H1 (cell line): ENCODE measurements around the gene PTK6. TPM values are rescaled to one million over a fixed set of nuclear protein-coding genes. Genes with fewer than 3 reads are reported as not detected.

Source experiments
- CTCF ChIA-PET: fragments of 300-600 bp; sonication (Branson Sonifier 250); formaldehyde crosslinking; loops from one replicate; lab custom pipeline; 2021; ENCODE audit not compliant: partially characterized antibody; lab: Charles Lee
- POLR2A ChIA-PET: fragments of 300-600 bp; sonication (Branson Sonifier 250); formaldehyde crosslinking; loops from one replicate; lab custom pipeline; 2021; ENCODE audit warnings: inconsistent platforms; ENCODE audit not compliant: partially characterized antibody; lab: Charles Lee
- DNase-seq, 2 experiments: peaks; one replicate each; pipeline versions ENCODE4 v3.0.0 to v3.0.0-alpha.2; 2010 to 2022; ENCODE audit warnings: low spot score in 2 of 2, low read depth in 1 of 2, mixed read lengths in 1 of 2
- FAIRE-seq: peaks from 2 replicates; lab custom pipeline; 2011; peaks lifted over from hg19 to GRCh38; lab: Jason Lieb, UNC
- H2AFZ ChIP-seq: 2 replicates; pipeline ENCODE4 v1.8.1; 2012; ENCODE audit warnings: low read length, inconsistent platforms
- H2AK5ac ChIP-seq: 2 replicates; pipeline ENCODE4 v1.6.1; 2013; ENCODE audit warnings: low read depth, low read length
- H2BK120ac ChIP-seq: replicated peaks from 2 replicates; pipeline ENCODE3; 2013; ENCODE audit warnings: low read depth, low read length, inconsistent platforms
- H2BK12ac ChIP-seq: 2 replicates; pipeline ENCODE4 v1.6.1; 2013; ENCODE audit warnings: low read depth, low read length
- H2BK15ac ChIP-seq: 2 replicates; pipeline ENCODE4 v1.6.1; 2013; ENCODE audit warnings: low read length
- H2BK20ac ChIP-seq: 2 replicates; pipeline ENCODE4 v1.6.1; 2013; ENCODE audit warnings: low read length
- H2BK5ac ChIP-seq: 2 replicates; pipeline ENCODE4 v1.6.1; 2013; ENCODE audit warnings: low read depth, low read length
- H3K14ac ChIP-seq: 2 replicates; pipeline ENCODE4 v1.6.1; 2013; ENCODE audit warnings: inconsistent platforms; ENCODE audit not compliant: insufficient read length
- H3K18ac ChIP-seq: 2 replicates; pipeline ENCODE4 v1.6.1; 2013; ENCODE audit warnings: low read length; ENCODE audit errors: extremely low read depth
- H3K23ac ChIP-seq: 2 replicates; pipeline ENCODE4 v1.6.1; 2013; ENCODE audit warnings: inconsistent platforms; ENCODE audit not compliant: insufficient read length
- H3K23me2 ChIP-seq: 2 replicates; pipeline ENCODE4 v1.6.1; 2013; ENCODE audit warnings: low read depth, low read length
- H3K27ac ChIP-seq: 2 replicates; pipeline ENCODE4 v1.6.1; 2011; ENCODE audit warnings: low read depth, low read length, inconsistent platforms
- H3K27me3 ChIP-seq, 4 experiments: replicated peaks in 1 of 4; 1 replicate in 1 of 4; 2 replicates in 3 of 4; pipeline versions ENCODE4 v1.6.1 to v1.8.1; 2011 to 2013; ENCODE audit warnings: low read length in 3 of 4, mild to moderate bottlenecking in 3 of 4, inconsistent platforms in 2 of 4, mixed read lengths in 2 of 4, moderate library complexity in 1 of 4; ENCODE audit not compliant: control insufficient read depth in 3 of 4, insufficient read depth in 3 of 4; ENCODE audit errors: extremely low read depth in 1 of 4
- H3K36me3 ChIP-seq, 4 experiments: 2 replicates each; pipeline versions ENCODE4 v1.6.1 to v1.8.1; 2011 to 2013; ENCODE audit warnings: mild to moderate bottlenecking in 4 of 4, low read length in 3 of 4, moderate library complexity in 2 of 4, control low read depth in 1 of 4, inconsistent platforms in 1 of 4; ENCODE audit not compliant: insufficient read depth in 4 of 4, control insufficient read depth in 2 of 4
- H3K4ac ChIP-seq: replicated peaks from 2 replicates; pipeline ENCODE3; 2013; ENCODE audit warnings: low read length, low read depth, mixed read lengths, inconsistent platforms; ENCODE audit not compliant: insufficient read length
- H3K4me1 ChIP-seq, 4 experiments: replicated peaks in 1 of 4; 1 replicate in 1 of 4; 2 replicates in 3 of 4; pipeline versions ENCODE4 v1.6.1 to v1.8.1; 2011 to 2013; ENCODE audit warnings: low read length in 3 of 4, inconsistent platforms in 2 of 4, mixed read lengths in 1 of 4; ENCODE audit not compliant: insufficient read depth in 4 of 4, control insufficient read depth in 3 of 4
- H3K4me2 ChIP-seq, 2 experiments: 2 replicates each; pipeline versions ENCODE4 v1.6.1 to v1.8.1; 2011 to 2013; ENCODE audit warnings: low read depth in 2 of 2, low read length in 2 of 2, control low read depth in 1 of 2, inconsistent platforms in 1 of 2, mild to moderate bottlenecking in 1 of 2; ENCODE audit not compliant: insufficient read depth in 1 of 2
- H3K4me3 ChIP-seq, 4 experiments: fragments of 200-600, 300-600 bp in 1 of 4; sonication (generic), shearing (Covaris generic), sonication (Bioruptor Twin) in 1 of 4; 2 replicates each; pipeline versions ENCODE4 v1.5.1 to v1.8.1; 2011 to 2016; ENCODE audit warnings: low read length in 4 of 4, low read depth in 3 of 4, control low read depth in 2 of 4, inconsistent platforms in 2 of 4, mild to moderate bottlenecking in 2 of 4, mixed read lengths in 1 of 4, moderate library complexity in 1 of 4; ENCODE audit not compliant: insufficient read depth in 2 of 4; ENCODE audit errors: extremely low read depth in 1 of 4
- H3K56ac ChIP-seq: replicated peaks from 2 replicates; pipeline ENCODE3; 2013; ENCODE audit warnings: low read depth, mild to moderate bottlenecking, mixed read lengths, low read length, inconsistent platforms; ENCODE audit not compliant: insufficient read length
- H3K79me1 ChIP-seq: 2 replicates; pipeline ENCODE4 v1.6.1; 2013; ENCODE audit warnings: low read depth, low read length, control low read depth
- H3K79me2 ChIP-seq, 2 experiments: 2 replicates each; pipeline versions ENCODE4 v1.6.1 to v1.8.1; 2012 to 2013; ENCODE audit warnings: low read length in 2 of 2, mild to moderate bottlenecking in 2 of 2, inconsistent platforms in 1 of 2; ENCODE audit not compliant: insufficient read depth in 2 of 2, control insufficient read depth in 1 of 2
- H3K9ac ChIP-seq, 4 experiments: replicated peaks in 1 of 4; 1 replicate in 1 of 4; 2 replicates in 3 of 4; pipeline versions ENCODE4 v1.6.1 to v1.8.1; 2011 to 2013; ENCODE audit warnings: low read depth in 3 of 4, low read length in 3 of 4, control low read depth in 2 of 4, mild to moderate bottlenecking in 2 of 4, moderate library complexity in 2 of 4, inconsistent platforms in 1 of 4; ENCODE audit errors: extremely low read depth in 1 of 4
- H3K9me3 ChIP-seq, 2 experiments: 2 replicates each; pipeline versions ENCODE4 v1.6.1 to v1.8.1; 2012 to 2013; ENCODE audit warnings: mild to moderate bottlenecking in 2 of 2, moderate library complexity in 2 of 2, control low read depth in 1 of 2, inconsistent platforms in 1 of 2, low read depth in 1 of 2, low read length in 1 of 2, mixed read lengths in 1 of 2; ENCODE audit not compliant: insufficient read depth in 2 of 2
- H4K20me1 ChIP-seq, 2 experiments: replicated peaks in 1 of 2; 2 replicates each; pipeline versions ENCODE3 to v1.8.1; 2011 to 2013; ENCODE audit warnings: inconsistent platforms in 2 of 2, low read length in 2 of 2, mild to moderate bottlenecking in 1 of 2; ENCODE audit not compliant: insufficient read depth in 2 of 2, control insufficient read depth in 1 of 2
- H4K5ac ChIP-seq: 2 replicates; pipeline ENCODE4 v1.6.1; 2013; ENCODE audit warnings: low read length, low read depth, mixed read lengths, inconsistent platforms; ENCODE audit not compliant: insufficient read length
- H4K8ac ChIP-seq: 2 replicates; pipeline ENCODE4 v1.8.0; 2013; ENCODE audit warnings: mild to moderate bottlenecking, moderate library complexity, low read length, inconsistent platforms; ENCODE audit not compliant: insufficient read depth; ENCODE audit errors: extremely low read depth
- H4K91ac ChIP-seq: replicated peaks from 2 replicates; pipeline ENCODE3; 2013; ENCODE audit warnings: low read length, mixed read lengths, inconsistent platforms; ENCODE audit not compliant: insufficient read length
- CEBPB ChIP-seq: IDR thresholded peaks from 2 replicates; pipeline ENCODE4 v1.6.1; 2012; ENCODE audit warnings: low read depth, low read length
- MAFK ChIP-seq: IDR thresholded peaks from 2 replicates; pipeline ENCODE4 v1.6.1; 2012; ENCODE audit warnings: low read depth, mild to moderate bottlenecking, improper control_type of control experiment, low read length
- WGBS, 2 experiments: shearing (Covaris generic) in 1 of 2; methylation state at CpG; one replicate each; pipeline versions ENCODE4 v1.1.6 to v1.1.7; 2013 to 2015; ENCODE audit warnings: low lambda C conversion rate in 2 of 2, mixed read lengths in 2 of 2, inconsistent platforms in 1 of 2, low coverage in 1 of 2, missing lambda C conversion rate in 1 of 2; ENCODE audit not compliant: insufficient replicate concordance in 2 of 2, insufficient coverage in 1 of 2, insufficient read length in 1 of 2; ENCODE audit errors: extremely low coverage in 1 of 2, missing lambda C conversion rate in 1 of 2; 5-methylcytosine and 5-hydroxymethylcytosine counted together
- polyA plus RNA-seq, 7 experiments: library from polyadenylated mRNA; depleted of rRNA in 3 of 7; stranded (reverse) in 5 of 7; unstranded in 2 of 7; fragments of >200 nt in 5 of 7; fragments of 200-250 nt in 2 of 7; gene quantifications; 1 replicate in 5 of 7; 2 replicates in 1 of 7; 4 replicates in 1 of 7; pipeline versions ENCODE4 v1.2.1 to v1.2.3, GENCODE V29; 2011 to 2013; ENCODE audit warnings: missing spikeins in 2 of 7, mixed read lengths in 2 of 7
- total RNA-seq: library from RNA; stranded (reverse); fragmentation: NEBNext Ultra II Directional; extraction: Animal tissue kit (Norgen Biotek cat#: 25700); gene quantifications from 2 replicates; pipeline ENCODE4 v1.2.1, GENCODE V29; 2021

PTK6 gene
- total and polyA plus RNA-seq, 2 of the 8 experiments (the other 6 are each of a cell fraction or from before 2014, with no cell fraction given), result 0.12 to 0.19 TPM

- 0 out of 2 replicates have a peak overlapping the region, but pooled peaks have one; percentile 68 for H2BK12ac ChIP-seq
- TF ChIP-seq MAFK (no peak), CEBPB (peak; percentile 37; the same call in 1 of the 2 replicates)
- ChIA-PET CTCF (interaction anchor here (0.6 to 1.5 kb wide), 6 partner anchors 11 to 50 kb away, joined by 3 to 4 read pairs (median 3); partner anchors contain the start of gene PTK6), POLR2A (interaction anchor here (1.0 to 3.0 kb wide), 4 partner anchors 10 to 45 kb away, joined by 3 to 12 read pairs (median 3); no protein-coding TSS in a partner anchor)
- H3K9me3 ChIP-seq, result no peaks in the 10 kb centered on the region
- FAIRE-seq (no peak), DNase-seq (no peak)
- no peaks in the 10 kb centered on the region; a peak in 1 of 7 replicates for H3K27me3 ChIP-seq
- no peak overlapping the region for H4K5ac ChIP-seq
- peaks cover 0 to 6% (median 6%) of the 10 kb centered on the region in 4 experiments; a peak in 6 of 7 replicates for H3K4me1 ChIP-seq
- H2AFZ ChIP-seq, result no peak overlapping the region
- no peaks in the 10 kb centered on the region; the same call in 1 of the 2 replicates for H3K23me2 ChIP-seq
- H3K14ac ChIP-seq, result no peak overlapping the region
- no peak overlapping the region for H3K4ac ChIP-seq
- no peak overlapping the region for H3K27ac ChIP-seq
- H4K91ac ChIP-seq, result peak overlapping the region; percentile 69
- H3K4me3 ChIP-seq, result no peak overlapping the region
- H2BK20ac ChIP-seq, result peak overlapping the region; percentile 61; the same call in 1 of the 2 replicates
- H2BK120ac ChIP-seq, result no peak overlapping the region
- no peaks in the 10 kb centered on the region for H3K79me1 ChIP-seq
- no peaks in the 10 kb centered on the region for H3K79me2 ChIP-seq
- 86% methylated on average over 28 of the region's 28 CpGs; no CpG with 5 or more reads in 1 of the 2 experiments for WGBS, 2 experiments
- H3K4me2 ChIP-seq, result peak overlapping the region; percentile 63 to 77; a peak in 1 of 4 replicates
- no peaks in the 10 kb centered on the region for H3K36me3 ChIP-seq
- peaks cover 0 to 3% of the 10 kb centered on the region in 2 experiments for H4K20me1 ChIP-seq
- peak overlapping the region; percentile 85 for H4K8ac ChIP-seq
- H3K18ac ChIP-seq, result no peak overlapping the region
- no peak overlapping the region for H3K23ac ChIP-seq
- H3K9ac ChIP-seq, result no peak overlapping the region
- no peak overlapping the region for H2BK5ac ChIP-seq
- H2AK5ac ChIP-seq, result 0 out of 2 replicates have a peak overlapping the region, but pooled peaks have one; percentile 39
- H2BK15ac ChIP-seq, result peak overlapping the region; percentile 72; the same call in 1 of the 2 replicates
- H3K56ac ChIP-seq, result no peak overlapping the region
Observed at GRCh38 chr20:63574829-63575743, 37.9 kb upstream of the PTK6 start.
